Transverse colon (tissue), 4 donors: Measurements from ENCODE around the gene ZBTB7B.

Experiments used
- EP300 ChIP-seq: sonication (generic); formaldehyde crosslinking; IDR thresholded peaks from one replicate; pipeline ENCODE4 v1.6.1; 2017; ENCODE audit warnings: antibody characterized with exemption, low read depth
- POLR2A ChIP-seq: fragments of 450-650 bp; IDR thresholded peaks from one replicate; pipeline ENCODE4 v1.6.1; 2016; ENCODE audit warnings: antibody characterized with exemption, mild to moderate bottlenecking, moderate library complexity
- POLR2AphosphoS5 ChIP-seq, 3 donors: sonication (generic); formaldehyde crosslinking; IDR thresholded peaks; one replicate each; pipeline ENCODE4 v1.6.1; 2016; ENCODE audit warnings: antibody characterized with exemption in 3 of 3
- TF ChIP-seq, protein P1 (sequence below), 5 experiments: fragments of 200-600 bp in 3 of 5; fragments of 450-650 bp in 2 of 5; sonication (generic) in 3 of 5; IDR thresholded peaks; 1 replicate in 2 of 5; 2 replicates in 3 of 5; pipeline ENCODE4 v1.5.1; 2016 to 2017; ENCODE audit warnings: antibody characterized with exemption in 5 of 5, inconsistent platforms in 3 of 5, mild to moderate bottlenecking in 2 of 5, moderate library complexity in 1 of 5

DNA sequence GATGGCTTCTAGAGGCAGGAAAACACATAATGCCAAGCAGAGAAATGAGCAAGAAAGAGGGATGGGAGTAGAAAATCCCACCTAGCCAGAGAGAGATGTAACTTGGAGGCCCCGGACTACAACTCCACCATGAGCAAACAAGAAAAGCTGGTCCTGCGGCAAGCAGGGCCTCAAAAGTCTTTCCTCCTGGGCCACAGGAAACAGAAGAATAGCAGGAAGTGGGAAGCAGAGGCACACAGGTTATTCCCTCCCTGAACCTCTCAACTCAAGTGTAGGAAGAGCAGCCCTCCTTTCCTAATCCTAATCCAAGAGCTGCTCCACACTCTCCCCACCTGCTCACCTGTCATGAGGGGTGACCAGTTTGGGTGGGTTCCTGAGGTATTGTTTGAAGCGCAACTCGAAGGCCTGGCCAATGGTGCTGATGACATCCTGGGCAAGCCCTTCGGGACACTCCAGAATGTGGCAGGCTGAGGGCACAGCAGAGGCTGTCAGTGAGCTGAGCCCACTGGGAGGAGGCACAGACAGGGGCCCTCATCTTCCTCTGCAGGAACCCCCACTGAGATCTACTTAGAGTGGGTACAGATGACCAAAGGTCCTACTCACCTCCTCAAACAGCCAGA lies 35.2 kb upstream of the ZBTB7B start:
- TF ChIP-seq POLR2AphosphoS5 (IDR thresholded peaks at IDR 0.05) (no peak), POLR2A (no peak), EP300 (no peak)
- TF ChIP-seq, protein P1, sequence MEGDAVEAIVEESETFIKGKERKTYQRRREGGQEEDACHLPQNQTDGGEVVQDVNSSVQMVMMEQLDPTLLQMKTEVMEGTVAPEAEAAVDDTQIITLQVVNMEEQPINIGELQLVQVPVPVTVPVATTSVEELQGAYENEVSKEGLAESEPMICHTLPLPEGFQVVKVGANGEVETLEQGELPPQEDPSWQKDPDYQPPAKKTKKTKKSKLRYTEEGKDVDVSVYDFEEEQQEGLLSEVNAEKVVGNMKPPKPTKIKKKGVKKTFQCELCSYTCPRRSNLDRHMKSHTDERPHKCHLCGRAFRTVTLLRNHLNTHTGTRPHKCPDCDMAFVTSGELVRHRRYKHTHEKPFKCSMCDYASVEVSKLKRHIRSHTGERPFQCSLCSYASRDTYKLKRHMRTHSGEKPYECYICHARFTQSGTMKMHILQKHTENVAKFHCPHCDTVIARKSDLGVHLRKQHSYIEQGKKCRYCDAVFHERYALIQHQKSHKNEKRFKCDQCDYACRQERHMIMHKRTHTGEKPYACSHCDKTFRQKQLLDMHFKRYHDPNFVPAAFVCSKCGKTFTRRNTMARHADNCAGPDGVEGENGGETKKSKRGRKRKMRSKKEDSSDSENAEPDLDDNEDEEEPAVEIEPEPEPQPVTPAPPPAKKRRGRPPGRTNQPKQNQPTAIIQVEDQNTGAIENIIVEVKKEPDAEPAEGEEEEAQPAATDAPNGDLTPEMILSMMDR (IDR thresholded peaks at IDR 0.05), result no peak
